A549 (cell line): Measurements from ENCODE around the gene GGN.

ENCODE experiments used
- BHLHE40 ChIP-seq: IDR thresholded peaks from 2 replicates; pipeline ENCODE4 v1.6.1; 2012; ENCODE audit warnings: low read depth, low read length, inconsistent platforms
- CTCF ChIP-seq: fragments of >200 bp; sonication (Bioruptor Twin); formaldehyde crosslinking; IDR thresholded peaks from 3 replicates; pipeline ENCODE4 v1.5.1; 2016
- E2F6 ChIP-seq: IDR thresholded peaks from 2 replicates; pipeline ENCODE4 v1.6.1; 2012; ENCODE audit warnings: low read depth, borderline replicate concordance
- EP300 ChIP-seq, 2 experiments: fragments of >200 bp; sonication (Bioruptor Twin); formaldehyde crosslinking; IDR thresholded peaks; 2 replicates in 1 of 2; 3 replicates in 1 of 2; pipeline ENCODE4 v1.6.1; 2016 to 2017
- JUNB ChIP-seq: fragments of >200 bp; sonication (Bioruptor Twin); formaldehyde crosslinking; IDR thresholded peaks from 2 replicates; pipeline ENCODE4 v1.6.1; 2016
- MAX ChIP-seq: IDR thresholded peaks from 2 replicates; pipeline ENCODE4 v1.6.1; 2012
- POLR2A ChIP-seq: IDR thresholded peaks from 2 replicates; pipeline ENCODE4 v1.6.1; 2012; ENCODE audit warnings: mild to moderate bottlenecking, low read length
- POLR2AphosphoS2 ChIP-seq: conservative IDR thresholded peaks from 2 replicates; pipeline ENCODE4 v1.6.1; 2012; ENCODE audit warnings: low read length, improper control_type of control experiment, inconsistent platforms

GRCh38 chr19:38417544-38418506, 30.0 kb upstream of the GGN start:
- TF ChIP-seq CTCF (no peak), EP300 (IDR thresholded peaks at IDR 0.05) (no peak), BHLHE40 (no peak), E2F6 (no peak), JUNB (no peak), POLR2A (no peak), MAX (0 out of 2 replicates have a peak, but pooled peaks have one; percentile 12), POLR2AphosphoS2 (no peak)
